Stimulated activated naive CD8-positive, alpha-beta T cell treated with anti-CD3 and anti-CD28 coated beads, Interleukin-15, amount 100 ng/mL, for 72 hours (primary cell): ENCODE results near the gene TTC23L.

ENCODE experiments used
- ATAC-seq: fragments of 150-1000 bp; cut with Tn5 transposase; 2 replicates; pipeline ENCODE4 v1.10.0; 2021; ENCODE audit warnings: mild to moderate bottlenecking, moderate library complexity
- DNase-seq, 2 donors: peaks; one replicate each; pipeline ENCODE4 v3.0.0; 2021 to 2022
- H3K27ac Mint-ChIP-seq, 2 donors: one replicate each; pipeline ENCODE4 v1.8.0; 2022; ENCODE audit warnings: mild to moderate bottlenecking in 2 of 2, mixed read lengths in 2 of 2, moderate library complexity in 2 of 2
- H3K27me3 Mint-ChIP-seq: one replicate; pipeline ENCODE4 v1.8.0; 2022; ENCODE audit warnings: mixed read lengths
- H3K4me1 Mint-ChIP-seq: one replicate; pipeline ENCODE4 v1.8.0; 2022; ENCODE audit warnings: mild to moderate bottlenecking, mixed read lengths
- H3K4me3 Mint-ChIP-seq, 2 donors: one replicate each; pipeline ENCODE4 v1.8.0; 2022; ENCODE audit warnings: mild to moderate bottlenecking in 2 of 2, mixed read lengths in 2 of 2, moderate library complexity in 1 of 2
- H3K9me3 Mint-ChIP-seq, 2 donors: one replicate each; pipeline ENCODE4 v1.8.0; 2022; ENCODE audit warnings: mixed read lengths in 2 of 2

Gene TTC23L

GRCh38 chr5:34838785-34839714 lies at the start of gene TTC23L:
TTC23L (plus strand) TSS chr5:34839164; CDS start chr5:34840672, 1,508 bp downstream.
- Mint-ChIP-seq H3K9me3 (no peaks in the 10 kb centered on the region), H3K27me3 (no peaks in the 10 kb centered on the region), H3K4me3 (peak within 1 kb of the TSS; percentile 94 to 95), H3K27ac (peak within 1 kb of the TSS; percentile 92 to 93), H3K4me1 (peaks cover 17% of the 10 kb centered on the region)
- DNase-seq (peak; percentile 90 to 93), ATAC-seq (peak; percentile 96)

GRCh38 chr5:34789639-34790038 lies 49.3 kb upstream of the TTC23L start:
- no peak overlapping the region for H3K27ac Mint-ChIP-seq
- H3K4me1 Mint-ChIP-seq = no peaks in the 10 kb centered on the region
- peaks cover 6 to 7% of the 10 kb centered on the region in 2 donors for H3K9me3 Mint-ChIP-seq
- H3K27me3 Mint-ChIP-seq = peaks cover 7% of the 10 kb centered on the region
- ATAC-seq (no peak), DNase-seq (no peak)
- no peak overlapping the region for H3K4me3 Mint-ChIP-seq

- H3K4me1 Mint-ChIP-seq = no peaks in the 10 kb centered on the region
- peaks cover 6 to 7% of the 10 kb centered on the region in 2 donors for H3K9me3 Mint-ChIP-seq
- H3K4me3 Mint-ChIP-seq = no peak overlapping the region
- peaks cover 7% of the 10 kb centered on the region for H3K27me3 Mint-ChIP-seq
- no peak overlapping the region for H3K27ac Mint-ChIP-seq
- DNase-seq (no peak), ATAC-seq (no peak)
These were observed 48.9 kb upstream of the TTC23L start for GRCh38 chr5:34790069-34790468.

DNA sequence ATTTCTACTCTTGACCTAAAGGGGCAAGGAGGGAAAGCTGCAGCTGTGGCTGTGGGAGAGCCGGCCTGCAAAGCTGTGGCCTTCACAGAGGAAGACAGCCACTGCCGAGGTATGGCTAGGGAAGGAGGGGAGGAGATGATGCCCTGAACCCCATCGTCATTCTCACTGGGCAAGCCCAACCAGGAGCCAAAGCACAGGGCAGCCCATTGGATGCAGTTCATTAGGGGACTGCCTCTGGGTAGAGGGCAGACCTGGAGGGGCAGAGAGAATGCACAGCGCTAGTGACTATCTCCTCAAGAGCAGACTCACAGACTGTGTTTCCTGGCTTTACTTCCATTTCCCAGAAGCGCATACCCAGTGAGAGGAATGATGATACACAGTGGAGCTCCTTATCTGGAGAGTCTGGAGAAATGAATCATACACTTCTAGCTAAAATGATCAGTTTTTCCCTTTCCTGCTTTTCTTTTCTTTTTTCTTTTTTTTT lies 47.2 kb upstream of the TTC23L start:
- ATAC-seq (no peak), DNase-seq (no peak)
- Mint-ChIP-seq H3K4me1 (no peaks in the 10 kb centered on the region), H3K4me3 (no peak overlapping the region), H3K27me3 (peaks cover 7% of the 10 kb centered on the region), H3K27ac (no peak overlapping the region), H3K9me3 (peaks cover 6 to 7% of the 10 kb centered on the region in 2 donors)

GRCh38 chr5:34802834-34803563 lies 36.0 kb upstream of the TTC23L start:
- Mint-ChIP-seq H3K27ac (no peak overlapping the region), H3K9me3 (no peaks in the 10 kb centered on the region), H3K4me1 (no peaks in the 10 kb centered on the region), H3K4me3 (no peak overlapping the region), H3K27me3 (no peaks in the 10 kb centered on the region)
- ATAC-seq = no peak
- no peak for DNase-seq

GRCh38 chr5:34803974-34804732 lies 34.8 kb upstream of the TTC23L start:
- DNase-seq (no peak), ATAC-seq (no peak)
- Mint-ChIP-seq H3K4me1 (no peaks in the 10 kb centered on the region), H3K27ac (no peak overlapping the region), H3K27me3 (no peaks in the 10 kb centered on the region), H3K9me3 (no peaks in the 10 kb centered on the region), H3K4me3 (no peak overlapping the region)

DNA sequence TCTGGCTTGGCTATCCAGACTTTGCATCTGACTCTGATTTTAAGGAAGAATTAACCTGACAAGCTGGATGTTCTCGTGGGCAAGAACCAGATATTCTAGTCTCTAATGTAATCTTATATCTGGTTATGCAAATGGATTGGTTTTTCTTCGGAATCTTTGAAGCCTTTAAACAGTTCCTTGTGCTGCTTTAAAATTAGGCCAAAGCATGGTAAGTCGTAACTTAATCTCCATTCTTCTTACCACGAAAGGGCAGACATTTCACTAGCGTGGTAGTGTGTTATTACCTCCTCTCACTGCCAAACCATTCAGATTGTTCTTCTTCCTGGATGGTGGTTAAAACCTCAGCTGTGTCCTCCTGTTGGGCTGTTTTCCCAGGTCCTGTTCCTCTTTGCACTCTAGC lies 34.1 kb upstream of the TTC23L start:
- Mint-ChIP-seq H3K27ac (no peak overlapping the region), H3K27me3 (no peaks in the 10 kb centered on the region), H3K9me3 (no peaks in the 10 kb centered on the region), H3K4me1 (no peaks in the 10 kb centered on the region), H3K4me3 (no peak overlapping the region)
- DNase-seq = no peak
- ATAC-seq = no peak

DNA sequence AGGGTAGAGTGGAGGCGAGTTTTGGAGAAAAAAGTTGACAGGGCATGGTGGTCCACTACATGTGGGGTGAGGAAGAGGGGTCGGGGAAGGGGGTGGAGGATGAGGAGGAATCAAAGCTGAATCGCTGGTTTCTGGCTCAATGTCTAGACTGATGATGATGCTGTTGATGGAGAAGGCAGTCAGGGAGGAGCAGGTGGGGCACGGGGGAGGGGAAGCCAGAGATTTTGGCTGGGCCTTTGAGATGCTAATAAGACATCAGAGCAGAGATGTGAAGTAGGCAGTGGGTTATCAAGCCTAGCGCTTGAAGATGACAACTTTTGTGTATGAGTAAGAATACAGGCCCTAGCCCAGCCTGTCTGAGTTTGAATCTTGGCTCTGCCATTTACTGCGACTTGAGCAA lies 32.4 kb upstream of the TTC23L start:
- H3K4me3 Mint-ChIP-seq = no peak overlapping the region
- H3K27me3 Mint-ChIP-seq = no peaks in the 10 kb centered on the region
- DNase-seq = no peak
- no peaks in the 10 kb centered on the region for H3K9me3 Mint-ChIP-seq
- no peaks in the 10 kb centered on the region for H3K4me1 Mint-ChIP-seq
- H3K27ac Mint-ChIP-seq = no peak overlapping the region
- ATAC-seq = no peak

GRCh38 chr5:34811706-34812105 lies 27.3 kb upstream of the TTC23L start:
- ATAC-seq (no peak), DNase-seq (no peak)
- Mint-ChIP-seq H3K9me3 (no peaks in the 10 kb centered on the region), H3K27me3 (no peaks in the 10 kb centered on the region), H3K27ac (no peak overlapping the region), H3K4me3 (no peak overlapping the region), H3K4me1 (no peaks in the 10 kb centered on the region)

- DNase-seq = no peak
- H3K4me3 Mint-ChIP-seq = no peak overlapping the region
- H3K27me3 Mint-ChIP-seq = no peaks in the 10 kb centered on the region
- no peaks in the 10 kb centered on the region for H3K9me3 Mint-ChIP-seq
- H3K27ac Mint-ChIP-seq = no peak overlapping the region
- no peaks in the 10 kb centered on the region for H3K4me1 Mint-ChIP-seq
- ATAC-seq = no peak
These were observed 25.5 kb upstream of the TTC23L start for GRCh38 chr5:34813509-34813908.

DNA sequence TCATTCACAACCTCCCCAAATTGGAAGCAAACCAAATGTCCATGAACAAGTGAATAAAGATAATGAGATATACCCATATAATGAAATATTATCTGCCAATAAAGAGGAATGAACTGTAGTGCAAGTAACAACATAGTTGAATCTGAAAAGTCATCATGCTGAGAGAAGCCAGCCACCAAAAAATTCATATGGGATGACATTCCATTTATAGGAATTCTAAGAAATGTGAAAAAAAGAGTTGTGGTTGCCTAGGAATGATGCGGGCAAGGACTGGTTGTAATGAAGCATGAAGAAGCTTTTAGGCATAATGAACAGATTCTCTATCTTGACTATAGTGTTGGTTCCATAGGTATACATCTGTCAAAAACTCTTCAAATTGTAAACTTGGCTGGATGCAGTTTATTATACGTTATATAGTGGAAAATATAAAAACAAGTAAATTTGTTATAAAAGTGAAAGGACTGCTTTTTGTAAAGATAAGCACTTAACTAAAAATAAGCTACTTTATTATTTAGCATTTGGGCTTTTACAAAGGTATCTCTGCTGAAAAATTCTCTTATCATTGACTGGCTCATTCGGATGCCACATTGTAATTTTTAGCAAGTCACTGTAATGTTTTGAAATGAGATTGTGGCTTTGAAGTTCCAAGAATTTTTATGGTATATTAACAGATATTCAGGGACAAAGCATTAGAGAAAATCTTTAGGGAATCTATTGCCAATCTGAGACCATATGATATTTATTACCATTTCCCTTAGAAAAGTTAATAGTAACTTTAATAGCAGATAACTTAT lies 21.2 kb upstream of the TTC23L start:
- no peaks in the 10 kb centered on the region for H3K27me3 Mint-ChIP-seq
- H3K9me3 Mint-ChIP-seq = no peaks in the 10 kb centered on the region
- no peak for ATAC-seq
- DNase-seq = no peak
- no peak overlapping the region for H3K27ac Mint-ChIP-seq
- no peak overlapping the region for H3K4me3 Mint-ChIP-seq
- no peaks in the 10 kb centered on the region for H3K4me1 Mint-ChIP-seq

DNA sequence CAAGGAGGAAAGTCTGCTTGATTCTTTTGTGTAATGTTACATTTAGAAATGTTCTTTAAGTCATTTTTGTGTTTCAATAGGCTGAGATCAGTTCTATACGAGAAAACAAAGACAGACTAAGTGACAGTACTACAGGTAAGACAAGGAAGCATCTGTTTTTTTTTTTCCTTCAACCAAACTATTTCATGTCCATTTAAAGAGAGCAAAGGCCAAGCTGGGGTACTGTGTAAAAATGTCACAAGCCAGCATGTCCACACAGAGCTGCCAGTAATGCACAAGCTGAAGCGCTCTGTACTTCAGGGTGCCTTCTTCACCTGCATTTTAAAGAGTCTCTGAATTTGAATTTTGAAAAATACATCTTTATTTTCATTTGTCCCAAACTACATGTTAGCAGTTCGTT lies 20.2 kb upstream of the TTC23L start:
- no peaks in the 10 kb centered on the region for H3K27me3 Mint-ChIP-seq
- ATAC-seq = no peak
- H3K27ac Mint-ChIP-seq = no peak overlapping the region
- H3K4me1 Mint-ChIP-seq = no peaks in the 10 kb centered on the region
- H3K4me3 Mint-ChIP-seq = no peak overlapping the region
- no peaks in the 10 kb centered on the region for H3K9me3 Mint-ChIP-seq
- no peak for DNase-seq

DNA sequence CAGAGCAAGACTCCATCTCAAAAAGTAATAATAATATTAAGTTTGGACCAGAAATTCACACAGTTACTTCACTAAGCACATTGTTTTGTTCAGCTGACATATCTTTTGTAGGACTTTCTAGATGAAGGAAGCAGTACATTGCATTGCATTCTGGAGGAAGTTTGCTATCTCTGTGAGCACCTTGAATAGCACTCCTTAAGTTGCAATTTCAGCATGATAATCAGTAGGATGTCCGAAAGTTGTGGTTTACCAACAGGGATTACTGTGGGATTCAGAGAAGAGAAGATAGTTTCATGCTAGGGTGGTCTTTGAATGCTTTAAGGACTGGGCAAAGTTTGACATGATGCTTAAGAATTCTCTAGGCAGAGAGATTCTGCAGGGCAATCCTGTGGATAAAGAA lies 18.4 kb upstream of the TTC23L start:
- no peaks in the 10 kb centered on the region for H3K9me3 Mint-ChIP-seq
- H3K4me1 Mint-ChIP-seq = no peaks in the 10 kb centered on the region
- no peak overlapping the region for H3K4me3 Mint-ChIP-seq
- DNase-seq = no peak
- no peak for ATAC-seq
- no peak overlapping the region for H3K27ac Mint-ChIP-seq
- H3K27me3 Mint-ChIP-seq = no peaks in the 10 kb centered on the region

DNA sequence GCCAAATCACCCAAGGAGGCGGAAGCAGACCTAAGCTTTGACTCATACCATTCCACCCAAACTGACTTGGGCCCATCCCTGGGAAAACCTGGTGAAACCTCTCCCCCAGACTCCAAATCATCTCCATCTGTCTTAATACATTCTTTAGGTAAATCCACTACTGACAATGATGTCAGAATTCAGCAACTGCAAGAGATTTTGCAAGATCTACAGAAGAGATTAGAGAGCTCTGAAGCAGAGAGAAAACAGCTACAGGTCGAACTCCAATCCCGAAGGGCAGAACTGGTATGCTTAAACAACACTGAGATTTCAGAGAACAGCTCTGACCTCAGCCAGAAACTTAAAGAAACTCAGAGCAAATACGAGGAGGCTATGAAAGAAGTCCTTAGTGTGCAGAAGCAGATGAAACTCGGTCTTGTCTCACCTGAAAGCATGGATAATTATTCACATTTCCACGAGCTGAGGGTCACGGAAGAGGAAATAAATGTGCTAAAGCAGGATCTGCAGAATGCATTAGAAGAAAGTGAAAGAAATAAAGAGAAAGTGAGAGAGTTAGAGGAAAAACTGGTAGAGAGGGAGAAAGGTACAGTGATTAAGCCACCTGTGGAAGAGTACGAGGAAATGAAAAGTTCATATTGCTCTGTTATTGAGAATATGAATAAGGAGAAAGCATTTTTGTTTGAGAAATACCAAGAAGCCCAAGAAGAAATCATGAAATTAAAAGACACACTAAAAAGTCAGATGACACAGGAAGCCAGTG lies 15.8 kb upstream of the TTC23L start:
- no peak for ATAC-seq
- Mint-ChIP-seq H3K27ac (no peak overlapping the region), H3K27me3 (no peaks in the 10 kb centered on the region), H3K4me3 (no peak overlapping the region), H3K4me1 (no peaks in the 10 kb centered on the region), H3K9me3 (no peaks in the 10 kb centered on the region)
- no peak for DNase-seq
